Astrocyte (in vitro differentiated cells and primary cell): ENCODE results near the gene TNNI3K. TPM values are rescaled to one million over a fixed set of nuclear protein-coding genes. Genes with fewer than 3 reads are reported as not detected.

ENCODE experiments used
- DNase-seq: peaks from one replicate; pipeline ENCODE4 v3.0.0-alpha.2; 2010; ENCODE audit warnings: low read depth
- FAIRE-seq: peaks from 2 replicates; lab custom pipeline; 2011; peaks lifted over from hg19 to GRCh38; lab: Jason Lieb, UNC
- H2AFZ ChIP-seq: 2 replicates; pipeline ENCODE4 v1.6.0; 2012; ENCODE audit warnings: low read depth, low read length, inconsistent platforms
- H3K27ac ChIP-seq: 2 replicates; pipeline ENCODE4 v1.5.1; 2011; ENCODE audit warnings: low read depth, low read length, inconsistent platforms
- H3K27me3 ChIP-seq: 2 replicates; pipeline ENCODE4 v1.6.0; 2011; ENCODE audit warnings: low read length, inconsistent platforms; ENCODE audit not compliant: insufficient read depth
- H3K36me3 ChIP-seq: 2 replicates; pipeline ENCODE4 v1.5.1; 2011; ENCODE audit warnings: low read length, inconsistent platforms; ENCODE audit not compliant: insufficient read depth
- H3K4me1 ChIP-seq: 2 replicates; pipeline ENCODE4 v1.5.1; 2011; ENCODE audit warnings: low read length, inconsistent platforms; ENCODE audit not compliant: insufficient read depth
- H3K4me2 ChIP-seq: 2 replicates; pipeline ENCODE4 v1.6.0; 2012; ENCODE audit warnings: low read length, inconsistent platforms
- H3K4me3 ChIP-seq: 2 replicates; pipeline ENCODE4 v1.5.1; 2011; ENCODE audit warnings: low read depth, mild to moderate bottlenecking, low read length, inconsistent platforms; ENCODE audit not compliant: insufficient read depth
- H3K79me2 ChIP-seq: 2 replicates; pipeline ENCODE4 v1.6.0; 2012; ENCODE audit warnings: mild to moderate bottlenecking, low read length, inconsistent platforms; ENCODE audit not compliant: insufficient read depth
- H3K9ac ChIP-seq: 2 replicates; pipeline ENCODE4 v1.6.0; 2012; ENCODE audit warnings: mild to moderate bottlenecking, low read length, inconsistent platforms
- H3K9me3 ChIP-seq: 2 replicates; pipeline ENCODE4 v1.5.1; 2012; ENCODE audit warnings: low read depth, mild to moderate bottlenecking, low read length, inconsistent platforms; ENCODE audit not compliant: insufficient read depth
- H4K20me1 ChIP-seq: 2 replicates; pipeline ENCODE4 v1.6.0; 2012; ENCODE audit warnings: low read length, inconsistent platforms; ENCODE audit not compliant: insufficient read depth
- H3K27ac Mint-ChIP-seq: one replicate; pipeline ENCODE4 v1.8.0; 2021; ENCODE audit warnings: mild to moderate bottlenecking, mixed read lengths; ENCODE audit not compliant: unreplicated experiment
- H3K27me3 Mint-ChIP-seq: one replicate; pipeline ENCODE4 v1.8.0; 2021; ENCODE audit warnings: low read depth, mixed read lengths; ENCODE audit not compliant: unreplicated experiment
- H3K36me3 Mint-ChIP-seq: one replicate; pipeline ENCODE4 v1.8.0; 2021; ENCODE audit warnings: low read depth, mixed read lengths; ENCODE audit not compliant: unreplicated experiment
- H3K4me1 Mint-ChIP-seq: one replicate; pipeline ENCODE4 v1.8.0; 2021; ENCODE audit warnings: low read depth, mixed read lengths; ENCODE audit not compliant: unreplicated experiment
- H3K4me3 Mint-ChIP-seq: one replicate; pipeline ENCODE4 v1.8.0; 2021; ENCODE audit warnings: mild to moderate bottlenecking, moderate library complexity, mixed read lengths; ENCODE audit not compliant: unreplicated experiment
- H3K9me3 Mint-ChIP-seq: one replicate; pipeline ENCODE4 v1.8.0; 2021; ENCODE audit warnings: mild to moderate bottlenecking, mixed read lengths; ENCODE audit not compliant: unreplicated experiment
- CTCF ChIP-seq: IDR thresholded peaks from 2 replicates; pipeline ENCODE4 v1.5.1; 2011; ENCODE audit warnings: low read depth, mild to moderate bottlenecking, inconsistent platforms, low read length, moderate library complexity; ENCODE audit not compliant: insufficient read depth
- EZH2 ChIP-seq: IDR thresholded peaks from 2 replicates; pipeline ENCODE4 v1.6.1; 2012; ENCODE audit warnings: mild to moderate bottlenecking, low read length, inconsistent platforms; ENCODE audit not compliant: insufficient read depth
- total RNA-seq: library from RNA; stranded (reverse); gene quantifications from 2 replicates; pipeline ENCODE4 v1.2.1, GENCODE V29; 2021

Gene TNNI3K
- total RNA-seq, 1 donor from 2014 or later = 0.45 TPM

- no peaks in the 10 kb centered on the region for H3K9me3 ChIP-seq
- H3K79me2 ChIP-seq = no peaks in the 10 kb centered on the region
- no peak overlapping the region for H3K27ac ChIP-seq
- peak overlapping the region; percentile 14 for H3K4me2 ChIP-seq
- H3K27me3 ChIP-seq = no peaks in the 10 kb centered on the region
- no peaks in the 10 kb centered on the region for H3K27me3 Mint-ChIP-seq
- H3K4me3 ChIP-seq = no peak overlapping the region
- H3K36me3 Mint-ChIP-seq = no peaks in the 10 kb centered on the region
- H3K9me3 Mint-ChIP-seq = no peaks in the 10 kb centered on the region
- H3K9ac ChIP-seq = no peak overlapping the region
- peaks cover 36% of the 10 kb centered on the region for H3K4me1 Mint-ChIP-seq
- H3K4me1 ChIP-seq = peaks cover 18% of the 10 kb centered on the region
- no peak for FAIRE-seq
- peak overlapping the region; percentile 71 for H3K27ac Mint-ChIP-seq
- DNase-seq = peak; percentile 85
- H2AFZ ChIP-seq = no peak overlapping the region
- H3K36me3 ChIP-seq = no peaks in the 10 kb centered on the region
- TF ChIP-seq EZH2 (no peak), CTCF (no peak)
- H3K4me3 Mint-ChIP-seq = no peak overlapping the region
- no peaks in the 10 kb centered on the region for H4K20me1 ChIP-seq
These were observed 192.5 kb downstream of the TNNI3K start for GRCh38 chr1:74427681-74428080.

- H3K27ac Mint-ChIP-seq = no peak overlapping the region
- Histone ChIP-seq H3K79me2 (no peaks in the 10 kb centered on the region), H3K4me3 (no peak overlapping the region), H4K20me1 (no peaks in the 10 kb centered on the region), H2AFZ (no peak overlapping the region), H3K27ac (no peak overlapping the region), H3K36me3 (no peaks in the 10 kb centered on the region), H3K9me3 (no peaks in the 10 kb centered on the region), H3K9ac (no peak overlapping the region), H3K4me2 (no peak overlapping the region), H3K4me1 (peaks cover 18% of the 10 kb centered on the region), H3K27me3 (no peaks in the 10 kb centered on the region)
- H3K9me3 Mint-ChIP-seq = no peaks in the 10 kb centered on the region
- no peaks in the 10 kb centered on the region for H3K27me3 Mint-ChIP-seq
- no peak for TF ChIP-seq EZH2
- no peak for TF ChIP-seq CTCF
- DNase-seq = no peak
- FAIRE-seq = no peak
- no peak overlapping the region for H3K4me3 Mint-ChIP-seq
- no peaks in the 10 kb centered on the region for H3K36me3 Mint-ChIP-seq
- H3K4me1 Mint-ChIP-seq = peaks cover 36% of the 10 kb centered on the region
These were observed 194.4 kb downstream of the TNNI3K start for GRCh38 chr1:74429580-74429979.

- no peaks in the 10 kb centered on the region for H3K27me3 ChIP-seq
- H3K79me2 ChIP-seq = no peaks in the 10 kb centered on the region
- no peak overlapping the region for H3K27ac Mint-ChIP-seq
- H3K4me3 ChIP-seq = no peak overlapping the region
- TF ChIP-seq EZH2 (no peak), CTCF (no peak)
- H3K9me3 ChIP-seq = no peaks in the 10 kb centered on the region
- H2AFZ ChIP-seq = no peak overlapping the region
- no peak for FAIRE-seq
- no peaks in the 10 kb centered on the region for H3K36me3 ChIP-seq
- no peaks in the 10 kb centered on the region for H3K36me3 Mint-ChIP-seq
- no peaks in the 10 kb centered on the region for H3K9me3 Mint-ChIP-seq
- no peaks in the 10 kb centered on the region for H4K20me1 ChIP-seq
- no peak for DNase-seq
- H3K4me2 ChIP-seq = no peak overlapping the region
- H3K27me3 Mint-ChIP-seq = peaks cover 2% of the 10 kb centered on the region
- H3K4me1 Mint-ChIP-seq = peaks cover 30% of the 10 kb centered on the region
- H3K4me1 ChIP-seq = peaks cover 17% of the 10 kb centered on the region
- no peak overlapping the region for H3K27ac ChIP-seq
- no peak overlapping the region for H3K4me3 Mint-ChIP-seq
- no peak overlapping the region for H3K9ac ChIP-seq
These were observed 195.3 kb downstream of the TNNI3K start for GRCh38 chr1:74430342-74430934.
